Esophagus muscularis mucosa (tissue), 4 donors: Measurements from ENCODE around the gene NBEAL2. TPM values are rescaled to one million over a fixed set of nuclear protein-coding genes. Genes with fewer than 3 reads are reported as not detected.

ENCODE experiments used
- DNase-seq: peaks from one replicate; pipeline ENCODE4 v3.0.0-alpha.2; 2017; ENCODE audit errors: extremely low spot score
- H3K27ac ChIP-seq, 4 donors: fragments of 200-600 bp; sonication (generic); replicated peaks in 1 of 4; 1 replicate in 3 of 4; 2 replicates in 1 of 4; pipeline ENCODE4 v1.5.1; 2016 to 2019; ENCODE audit warnings: mild to moderate bottlenecking in 1 of 4
- H3K27me3 ChIP-seq, 4 donors: fragments of 200-600 bp; sonication (generic); one replicate each; pipeline versions ENCODE4 v1.5.1 to v1.6.0; 2016 to 2019
- H3K36me3 ChIP-seq, 4 donors: fragments of 200-600 bp; sonication (generic); one replicate each; pipeline ENCODE4 v1.5.1; 2016 to 2019
- H3K4me1 ChIP-seq, 4 donors: fragments of 200-600 bp; sonication (generic); one replicate each; pipeline ENCODE4 v1.5.1; 2016 to 2019
- H3K4me3 ChIP-seq, 4 donors: fragments of 200-600 bp; sonication (generic); 1 replicate in 2 of 4; 2 replicates in 2 of 4; pipeline ENCODE4 v1.5.1; 2016 to 2019; ENCODE audit warnings: mild to moderate bottlenecking in 4 of 4, moderate library complexity in 1 of 4
- H3K9me3 ChIP-seq, 4 donors: fragments of 200-600 bp; sonication (generic); 1 replicate in 3 of 4; 2 replicates in 1 of 4; pipeline ENCODE4 v1.5.1; 2016 to 2019
- CTCF ChIP-seq, 3 experiments: fragments of 200-600 bp in 2 of 3; fragments of 450-650 bp in 1 of 3; sonication (generic) in 2 of 3; IDR thresholded peaks; one replicate each; pipeline ENCODE4 v1.5.1; 2017 to 2019; ENCODE audit warnings: antibody characterized with exemption in 3 of 3, mild to moderate bottlenecking in 2 of 3, moderate library complexity in 1 of 3
- EP300 ChIP-seq: sonication (generic); formaldehyde crosslinking; IDR thresholded peaks from one replicate; pipeline ENCODE4 v1.6.1; 2017; ENCODE audit warnings: antibody characterized with exemption
- POLR2A ChIP-seq: fragments of 450-650 bp; IDR thresholded peaks from one replicate; pipeline ENCODE4 v1.6.1; 2017; ENCODE audit warnings: antibody characterized with exemption, moderate library complexity, mild to moderate bottlenecking, low read depth
- POLR2AphosphoS5 ChIP-seq, 2 donors: sonication (generic); formaldehyde crosslinking; IDR thresholded peaks; one replicate each; pipeline ENCODE4 v1.6.1; 2017; ENCODE audit warnings: antibody characterized with exemption in 2 of 2
- WGBS: methylation state at CpG from one replicate; pipeline ENCODE4 v1.1.5; 2018; 5-methylcytosine and 5-hydroxymethylcytosine counted together
- intact Hi-C: fragments of 100-400 bp; cut with DNase I; formaldehyde crosslinking; loops from one replicate; pipeline ENCODE4 v1.15.1; 2023
- total RNA-seq, 4 donors: library from RNA; depleted of rRNA; stranded (reverse); fragments of >200 nt; gene quantifications; one replicate each; pipeline versions ENCODE4 v1.1.0 to v1.2.1, GENCODE V29; 2016

NBEAL2 gene
- total RNA-seq, 4 donors from 2014 or later: 16.6 to 22.1 (median 21.2) TPM

- H3K4me1 ChIP-seq: peaks cover 74 to 96% (median 94%) of the 10 kb centered on the region in 4 donors
Observed at GRCh38 chr3:46954178-46954577, 25.3 kb upstream of the NBEAL2 start.

DNA sequence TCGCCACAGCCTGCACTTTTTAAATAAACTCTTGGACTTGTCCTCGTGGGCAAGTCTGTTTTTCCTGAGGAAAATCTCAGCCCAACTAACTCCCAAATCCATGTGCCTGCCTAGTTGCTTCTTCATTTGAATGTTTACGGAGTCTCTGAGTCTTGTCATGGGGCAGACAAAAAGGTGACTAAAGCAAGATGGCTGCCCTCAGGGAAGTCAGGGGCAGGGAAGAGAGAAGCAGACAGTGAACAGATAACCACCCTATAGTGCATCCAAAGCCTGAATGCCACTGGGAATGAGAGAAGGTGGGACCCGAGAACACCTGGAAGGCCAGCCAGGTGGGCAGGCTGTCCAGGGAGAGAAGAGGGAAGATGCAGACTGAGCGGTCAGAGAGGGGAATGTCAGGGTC lies 24.3 kb upstream of the NBEAL2 start:
- H3K9me3 ChIP-seq: no peaks in the 10 kb centered on the region
- WGBS: 84% methylated on average over 5 of the region's 5 CpGs
- H3K27ac ChIP-seq: no peak overlapping the region
- TF ChIP-seq EP300: no peak
- no peak for TF ChIP-seq POLR2AphosphoS5 (IDR thresholded peaks at IDR 0.05)
- TF ChIP-seq POLR2A: no peak
- no peak for TF ChIP-seq CTCF (IDR thresholded peaks at IDR 0.05)
- H3K36me3 ChIP-seq: no peaks in the 10 kb centered on the region
- H3K4me1 ChIP-seq: peaks cover 74 to 96% (median 94%) of the 10 kb centered on the region in 4 donors
- no peak overlapping the region for H3K4me3 ChIP-seq
- no peaks in the 10 kb centered on the region for H3K27me3 ChIP-seq
- intact Hi-C loops: no loop called here
- no peak for DNase-seq

More at GRCh38 chr3:46954178-46954577, 25.3 kb upstream of the NBEAL2 start:
- Histone ChIP-seq H3K36me3 (no peaks in the 10 kb centered on the region), H3K9me3 (no peaks in the 10 kb centered on the region), H3K27me3 (no peaks in the 10 kb centered on the region), H3K4me3 (no peak overlapping the region), H3K27ac (no peak overlapping the region)
- 93% methylated on average over 3 of the region's 3 CpGs for WGBS
- TF ChIP-seq EP300 (no peak), CTCF (IDR thresholded peaks at IDR 0.05) (no peak), POLR2A (no peak), POLR2AphosphoS5 (IDR thresholded peaks at IDR 0.05) (no peak)
- DNase-seq: no peak
- intact Hi-C loops: no loop called here

DNA sequence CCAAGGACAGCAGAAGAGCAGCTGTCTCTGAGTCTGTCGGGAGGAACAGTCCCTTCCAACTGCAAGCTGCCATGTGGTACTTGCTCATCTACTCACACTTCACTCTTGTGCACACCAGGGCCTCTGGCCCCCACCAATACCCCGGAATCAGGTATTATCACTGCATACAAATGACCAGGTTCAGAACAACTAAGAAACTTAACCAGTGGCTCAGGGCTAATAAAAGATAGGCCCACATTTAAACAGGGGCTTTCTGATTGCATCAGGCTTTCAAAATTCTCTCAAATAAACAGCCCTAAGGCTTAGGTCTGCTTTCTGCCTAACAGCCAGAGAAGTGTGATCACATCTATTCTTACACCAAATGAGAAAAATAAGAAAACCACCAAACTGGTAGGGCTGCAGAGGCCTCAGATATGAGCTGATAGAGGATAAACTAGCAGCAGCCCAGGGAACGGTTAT lies 23.6 kb upstream of the NBEAL2 start:
- TF ChIP-seq POLR2AphosphoS5 (IDR thresholded peaks at IDR 0.05): no peak
- TF ChIP-seq EP300: no peak
- TF ChIP-seq CTCF (IDR thresholded peaks at IDR 0.05): no peak
- no peak for TF ChIP-seq POLR2A
- no peaks in the 10 kb centered on the region for H3K9me3 ChIP-seq
- no peak overlapping the region for H3K4me3 ChIP-seq
- H3K27me3 ChIP-seq: no peaks in the 10 kb centered on the region
- intact Hi-C loops: no loop called here
- no peaks in the 10 kb centered on the region for H3K36me3 ChIP-seq
- H3K27ac ChIP-seq: peak overlapping the region in 1 of 4 donors; percentile 22
- DNase-seq: no peak
- WGBS: 59% methylated on average over 3 of the region's 3 CpGs
- peaks cover 79 to 96% (median 94%) of the 10 kb centered on the region in 4 donors for H3K4me1 ChIP-seq

GRCh38 chr3:46957092-46957820 lies 22.2 kb upstream of the NBEAL2 start:
- TF ChIP-seq EP300 (no peak), POLR2AphosphoS5 (IDR thresholded peaks at IDR 0.05) (no peak), CTCF (IDR thresholded peaks at IDR 0.05) (no peak), POLR2A (no peak)
- Histone ChIP-seq H3K4me3 (no peak overlapping the region), H3K4me1 (peaks cover 87 to 100% (median 97%) of the 10 kb centered on the region in 4 donors), H3K36me3 (no peaks in the 10 kb centered on the region), H3K9me3 (no peaks in the 10 kb centered on the region), H3K27ac (peak overlapping the region in 3 of 4 donors; percentile 9 to 45 (median 37)), H3K27me3 (no peaks in the 10 kb centered on the region)
- WGBS: 71% methylated on average over 11 of the region's 11 CpGs
- intact Hi-C loops: no loop called here
- DNase-seq: no peak
